GM19455 (cell line): ENCODE measurements around the gene PGAP3.
"Not testable (repeated sequence)": the region's sequence is repeated elsewhere in the genome, so short reads cannot be mapped to it uniquely, and the experiment has no call there.

Experiments
- ATAC-seq: cut with Tn5 transposase; IDR thresholded peaks from one replicate; pipeline ENCODE4 v1.9.1; 2021; ENCODE audit not compliant: unreplicated experiment

Gene PGAP3

GRCh38 chr17:39715375-39716072 is 27.7 kb upstream of the PGAP3 start:
- no peak for ATAC-seq

- no peak for ATAC-seq
These were observed 26.4 kb upstream of the PGAP3 start for GRCh38 chr17:39714234-39714633.

- no peak for ATAC-seq
These were observed 24.0 kb upstream of the PGAP3 start for GRCh38 chr17:39711851-39712250.

GRCh38 chr17:39711071-39711470 is 23.2 kb upstream of the PGAP3 start:
- not testable (repeated sequence) for ATAC-seq

GRCh38 chr17:39709998-39710964 is 22.4 kb upstream of the PGAP3 start:
- ATAC-seq: no peak

- ATAC-seq: no peak
These were observed 21.6 kb upstream of the PGAP3 start for GRCh38 chr17:39709319-39709997.

GRCh38 chr17:39706921-39707337 is 19.1 kb upstream of the PGAP3 start:
- no peak for ATAC-seq

GRCh38 chr17:39706383-39706782 is 18.5 kb upstream of the PGAP3 start:
- ATAC-seq: no peak

- no peak for ATAC-seq
These were observed 18.0 kb upstream of the PGAP3 start for GRCh38 chr17:39705786-39706348.

- no peak for ATAC-seq
These were observed 17.1 kb upstream of the PGAP3 start for GRCh38 chr17:39704821-39705551.

- ATAC-seq: no peak
These were observed 16.1 kb upstream of the PGAP3 start for GRCh38 chr17:39703913-39704312.

GRCh38 chr17:39702901-39703893 is 15.3 kb upstream of the PGAP3 start:
- no peak for ATAC-seq

GRCh38 chr17:39701784-39702422 is 14.0 kb upstream of the PGAP3 start:
- no peak for ATAC-seq

- no peak for ATAC-seq
These were observed 13.3 kb upstream of the PGAP3 start for GRCh38 chr17:39701012-39701783.

- ATAC-seq: no peak
These were observed 12.5 kb upstream of the PGAP3 start for GRCh38 chr17:39700148-39700987.

- ATAC-seq: no peak
These were observed 11.9 kb upstream of the PGAP3 start, which contains the start of gene ERBB2 for GRCh38 chr17:39699818-39700147. TSS of gene ERBB2 (plus strand) at chr17:39700064. CDS start at chr17:39700239, 175 bp downstream.

- ATAC-seq: not testable (repeated sequence)
These were observed 11.4 kb upstream of the PGAP3 start for GRCh38 chr17:39699157-39699817.
